22Rv1 (cell line): ENCODE data around the gene FLOT1.

Experiments
- H3K27ac ChIP-seq: fragments of 450-650 bp; 2 replicates; pipeline ENCODE4 v1.5.1; 2017
- CTCF ChIP-seq: fragments of 450-650 bp; IDR thresholded peaks from 2 replicates; pipeline ENCODE4 v1.5.1; 2017; ENCODE audit warnings: mild to moderate bottlenecking
- ZFX ChIP-seq: fragments of 450-650 bp; IDR thresholded peaks from 2 replicates; pipeline ENCODE4 v1.6.1; 2017; ENCODE audit warnings: antibody characterized with exemption, borderline replicate concordance

The FLOT1 gene

GRCh38 chr6:30707281-30707850, 35.1 kb downstream of the FLOT1 start:
- no peak for TF ChIP-seq ZFX
- TF ChIP-seq CTCF = no peak
- H3K27ac ChIP-seq = peak overlapping the region; percentile 60

GRCh38 chr6:30705620-30706019, 36.9 kb downstream of the FLOT1 start:
- TF ChIP-seq ZFX (no peak), CTCF (no peak)
- no peak overlapping the region for H3K27ac ChIP-seq

- no peak for TF ChIP-seq CTCF
- TF ChIP-seq ZFX = no peak
- 0 out of 2 replicates have a peak overlapping the region, but pooled peaks have one; percentile 3 for H3K27ac ChIP-seq
Observed at GRCh38 chr6:30703821-30704220, 38.7 kb downstream of the FLOT1 start.

GRCh38 chr6:30703011-30703410, 39.5 kb downstream of the FLOT1 start:
- TF ChIP-seq ZFX (no peak), CTCF (no peak)
- H3K27ac ChIP-seq = no peak overlapping the region

GRCh38 chr6:30700340-30700739, 42.1 kb downstream of the FLOT1 start:
- TF ChIP-seq ZFX (no peak), CTCF (no peak)
- no peak overlapping the region for H3K27ac ChIP-seq

- no peak overlapping the region for H3K27ac ChIP-seq
- TF ChIP-seq CTCF = no peak
- no peak for TF ChIP-seq ZFX
Observed at GRCh38 chr6:30696432-30696831, 46.1 kb downstream of the FLOT1 start.

- no peak for TF ChIP-seq CTCF
- no peak for TF ChIP-seq ZFX
Observed at GRCh38 chr6:30691208-30691847, 51.2 kb downstream of the FLOT1 start.

More at GRCh38 chr6:30691208-30691847, 51.2 kb downstream of the FLOT1 start:
- H3K27ac ChIP-seq = peak overlapping the region; percentile 90
